ENCODE data around the gene C11orf91. TPM values are rescaled to one million over a fixed set of nuclear protein-coding genes. Genes with fewer than 3 reads are reported as not detected.
"Not testable (repeated sequence)": the region's sequence is repeated elsewhere in the genome, so short reads cannot be mapped to it uniquely, and the experiment has no call there.

Gene C11orf91
- total RNA-seq, 1 donor from 2014 or later: not detected

DNA sequence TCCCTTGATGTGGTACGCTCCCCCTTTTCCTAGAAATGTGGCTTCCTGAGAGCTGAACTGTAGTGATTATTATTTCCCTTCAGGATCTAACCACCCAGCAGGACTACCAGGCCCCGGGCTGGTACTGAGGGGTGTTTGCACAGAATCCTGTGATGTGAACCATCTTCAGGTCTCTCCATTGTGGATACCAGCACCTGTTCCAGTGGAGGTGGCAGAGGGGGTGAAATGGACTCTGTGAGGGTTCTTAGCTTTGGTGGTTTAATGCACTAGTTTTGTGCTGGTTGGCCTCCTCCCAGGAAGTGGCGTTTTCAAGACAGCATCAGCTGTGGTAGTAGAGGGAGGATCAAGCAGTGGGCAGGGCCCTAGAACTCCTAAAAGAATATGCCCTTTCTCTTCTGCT is 18.6 kb downstream of the C11orf91 start:
- Histone ChIP-seq H3K79me2 (ENCODE audit: low read depth) (no peaks in the 10 kb centered on the region), H3K9me3 (ENCODE audit: low read depth) (no peaks in the 10 kb centered on the region), H2AFZ (replicated peaks) (no peak overlapping the region), H3K27me3 (no peaks in the 10 kb centered on the region), H3K9ac (no peak overlapping the region), H3K27ac (no peak overlapping the region), H3F3A (ENCODE audit: low read depth) (peaks cover 15% of the 10 kb centered on the region), H4K20me1 (ENCODE audit: low read depth) (no peaks in the 10 kb centered on the region), H3K4me1 (peaks cover 20% of the 10 kb centered on the region), H3K36me3 (no peaks in the 10 kb centered on the region), H3K4me2 (no peak overlapping the region), H3K4me3 (no peak overlapping the region)
- H3K27me3 Mint-ChIP-seq (ENCODE audit: insufficient read depth, low read depth): peaks cover 4% of the 10 kb centered on the region
- H3K9me3 Mint-ChIP-seq: peaks cover 14% of the 10 kb centered on the region
- peaks cover 16% of the 10 kb centered on the region for H3K4me1 Mint-ChIP-seq
- H3K27ac Mint-ChIP-seq: no peak overlapping the region
- H3K4me3 Mint-ChIP-seq: no peak overlapping the region
- TF ChIP-seq EZH2 (IDR thresholded peaks at IDR 0.05): no peak
- TF ChIP-seq EZH2phosphoT487 (IDR thresholded peaks at IDR 0.05): no peak
- TF ChIP-seq, protein P1, sequence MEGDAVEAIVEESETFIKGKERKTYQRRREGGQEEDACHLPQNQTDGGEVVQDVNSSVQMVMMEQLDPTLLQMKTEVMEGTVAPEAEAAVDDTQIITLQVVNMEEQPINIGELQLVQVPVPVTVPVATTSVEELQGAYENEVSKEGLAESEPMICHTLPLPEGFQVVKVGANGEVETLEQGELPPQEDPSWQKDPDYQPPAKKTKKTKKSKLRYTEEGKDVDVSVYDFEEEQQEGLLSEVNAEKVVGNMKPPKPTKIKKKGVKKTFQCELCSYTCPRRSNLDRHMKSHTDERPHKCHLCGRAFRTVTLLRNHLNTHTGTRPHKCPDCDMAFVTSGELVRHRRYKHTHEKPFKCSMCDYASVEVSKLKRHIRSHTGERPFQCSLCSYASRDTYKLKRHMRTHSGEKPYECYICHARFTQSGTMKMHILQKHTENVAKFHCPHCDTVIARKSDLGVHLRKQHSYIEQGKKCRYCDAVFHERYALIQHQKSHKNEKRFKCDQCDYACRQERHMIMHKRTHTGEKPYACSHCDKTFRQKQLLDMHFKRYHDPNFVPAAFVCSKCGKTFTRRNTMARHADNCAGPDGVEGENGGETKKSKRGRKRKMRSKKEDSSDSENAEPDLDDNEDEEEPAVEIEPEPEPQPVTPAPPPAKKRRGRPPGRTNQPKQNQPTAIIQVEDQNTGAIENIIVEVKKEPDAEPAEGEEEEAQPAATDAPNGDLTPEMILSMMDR (IDR thresholded peaks at IDR 0.05): no peak
- no peak for DNase-seq (ENCODE audit: low spot score)
- H3K36me3 Mint-ChIP-seq: peaks cover 6% of the 10 kb centered on the region

DNA sequence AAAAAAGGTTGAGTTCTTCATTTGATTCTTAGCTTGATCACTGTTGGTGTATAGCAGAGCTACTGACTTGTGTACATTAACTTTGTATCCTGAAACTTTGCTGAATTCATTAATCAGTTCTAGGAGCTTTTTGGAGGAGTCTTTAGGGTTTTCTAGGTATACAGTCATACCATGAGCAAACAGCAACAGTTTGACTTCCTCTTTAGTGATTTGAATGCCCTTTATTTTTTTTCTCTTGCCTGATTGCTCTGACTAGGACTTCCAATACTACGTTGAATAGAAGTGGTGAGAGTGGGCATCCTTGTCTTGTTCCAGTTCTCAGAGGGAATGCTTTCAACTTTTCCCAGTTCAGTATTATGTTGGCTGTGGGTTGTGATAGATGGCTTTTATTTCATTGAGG is 22.0 kb downstream of the C11orf91 start:
- H2AFZ ChIP-seq (replicated peaks); H3K4me3 Mint-ChIP-seq; H3K4me2 ChIP-seq; H3K27me3 Mint-ChIP-seq (ENCODE audit: insufficient read depth, low read depth); H3K27ac Mint-ChIP-seq; H3K9me3 ChIP-seq (ENCODE audit: low read depth); H3K4me1 Mint-ChIP-seq; H3K36me3 Mint-ChIP-seq; H3K4me1 ChIP-seq; H3K27me3 ChIP-seq; H3K36me3 ChIP-seq; H3K9ac ChIP-seq; DNase-seq (ENCODE audit: low spot score); H3K79me2 ChIP-seq (ENCODE audit: low read depth); H3K4me3 ChIP-seq; H3K27ac ChIP-seq; H4K20me1 ChIP-seq (ENCODE audit: low read depth); H3F3A ChIP-seq (ENCODE audit: low read depth): not testable (repeated sequence)
- H3K9me3 Mint-ChIP-seq: peaks cover 14% of the 10 kb centered on the region

DNA sequence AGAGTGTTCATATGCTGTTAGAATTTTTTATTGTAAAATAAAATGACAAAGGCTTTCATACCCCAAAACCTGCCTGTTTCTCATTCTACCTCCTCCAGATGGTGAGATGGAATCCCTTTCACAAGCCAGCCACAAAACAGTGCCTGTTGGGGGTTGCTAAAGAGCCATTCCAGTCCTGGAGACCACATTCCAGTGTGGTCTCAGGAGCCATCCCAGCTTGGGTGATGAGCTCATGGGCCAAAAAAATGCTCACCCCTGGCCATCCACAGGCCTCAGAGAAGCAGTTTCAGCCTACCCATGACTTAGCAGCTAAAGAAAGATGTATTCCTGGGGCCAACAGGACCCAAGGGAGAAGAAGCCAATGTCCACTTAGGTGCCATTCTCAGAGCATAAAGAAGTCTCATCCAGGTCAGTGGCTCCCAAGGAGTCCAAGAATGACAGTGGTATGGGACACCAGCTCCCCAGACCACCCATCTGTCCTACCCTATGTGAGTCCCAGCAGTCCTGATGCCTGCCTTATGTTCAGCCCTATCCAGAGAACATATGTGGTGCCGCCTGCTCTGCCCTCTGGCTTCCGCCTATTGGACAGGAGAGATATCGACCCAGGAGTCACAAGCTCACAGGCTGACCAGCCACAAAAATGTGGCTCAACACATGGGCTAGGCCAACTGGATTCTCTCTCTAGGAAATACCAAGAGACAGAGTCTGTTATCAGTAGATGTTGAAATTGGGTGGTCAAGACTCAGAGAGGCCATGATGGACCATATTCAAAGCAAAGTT is 26.4 kb downstream of the C11orf91 start:
- Histone ChIP-seq H3K9me3 (ENCODE audit: low read depth) (no peaks in the 10 kb centered on the region), H3K27ac (no peak overlapping the region), H3K9ac (no peak overlapping the region), H3K79me2 (ENCODE audit: low read depth) (no peaks in the 10 kb centered on the region), H3K4me3 (no peak overlapping the region), H3K27me3 (no peaks in the 10 kb centered on the region), H3K4me1 (no peaks in the 10 kb centered on the region), H3F3A (ENCODE audit: low read depth) (no peaks in the 10 kb centered on the region), H2AFZ (replicated peaks) (no peak overlapping the region), H3K4me2 (no peak overlapping the region), H3K36me3 (no peaks in the 10 kb centered on the region), H4K20me1 (ENCODE audit: low read depth) (no peaks in the 10 kb centered on the region)
- H3K4me3 Mint-ChIP-seq: no peak overlapping the region
- H3K27ac Mint-ChIP-seq: no peak overlapping the region
- peaks cover 14% of the 10 kb centered on the region for H3K9me3 Mint-ChIP-seq
- peaks cover 23% of the 10 kb centered on the region for H3K4me1 Mint-ChIP-seq
- peaks cover 2% of the 10 kb centered on the region for H3K27me3 Mint-ChIP-seq (ENCODE audit: insufficient read depth, low read depth)
- no peak for DNase-seq (ENCODE audit: low spot score)
- no peak for TF ChIP-seq EZH2phosphoT487 (IDR thresholded peaks at IDR 0.05)
- TF ChIP-seq, protein P1 (IDR thresholded peaks at IDR 0.05): no peak
- no peak for TF ChIP-seq EZH2 (IDR thresholded peaks at IDR 0.05)
- H3K36me3 Mint-ChIP-seq: peaks cover 6% of the 10 kb centered on the region

DNA sequence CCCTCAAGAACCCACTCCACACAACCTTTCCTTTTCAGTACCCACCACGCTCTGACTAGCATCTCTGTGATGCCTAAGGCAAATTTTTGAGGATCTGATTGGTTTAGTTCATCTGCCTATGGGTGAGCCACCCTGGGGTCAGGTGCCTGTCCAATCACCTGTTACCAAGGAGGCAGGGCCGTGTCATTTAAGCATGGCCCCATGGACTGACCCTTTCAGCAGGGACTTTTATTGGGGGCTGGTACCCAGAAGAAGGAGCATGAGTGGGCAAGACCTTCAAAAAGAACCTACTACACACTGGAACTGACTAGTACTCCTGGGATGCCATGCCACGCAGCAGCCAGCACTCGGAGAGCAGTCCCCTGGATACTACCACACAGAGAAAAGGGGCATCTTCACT is 28.4 kb downstream of the C11orf91 start:
- Histone ChIP-seq H2AFZ (replicated peaks) (no peak overlapping the region), H3F3A (ENCODE audit: low read depth) (no peaks in the 10 kb centered on the region), H3K4me3 (no peak overlapping the region), H3K9ac (no peak overlapping the region), H3K4me2 (no peak overlapping the region), H3K27ac (no peak overlapping the region), H3K79me2 (ENCODE audit: low read depth) (no peaks in the 10 kb centered on the region), H3K27me3 (no peaks in the 10 kb centered on the region), H3K4me1 (peaks cover 6% of the 10 kb centered on the region), H3K36me3 (no peaks in the 10 kb centered on the region), H4K20me1 (ENCODE audit: low read depth) (no peaks in the 10 kb centered on the region), H3K9me3 (ENCODE audit: low read depth) (no peaks in the 10 kb centered on the region)
- peaks cover 1% of the 10 kb centered on the region for H3K9me3 Mint-ChIP-seq
- H3K27ac Mint-ChIP-seq: no peak overlapping the region
- H3K4me1 Mint-ChIP-seq: peaks cover 37% of the 10 kb centered on the region
- DNase-seq (ENCODE audit: low spot score): no peak
- H3K4me3 Mint-ChIP-seq: no peak overlapping the region
- H3K27me3 Mint-ChIP-seq (ENCODE audit: insufficient read depth, low read depth): no peaks in the 10 kb centered on the region
- TF ChIP-seq EZH2 (IDR thresholded peaks at IDR 0.05) (no peak), EZH2phosphoT487 (IDR thresholded peaks at IDR 0.05) (no peak)
- TF ChIP-seq, protein P1 (IDR thresholded peaks at IDR 0.05): no peak
- peaks cover 2% of the 10 kb centered on the region for H3K36me3 Mint-ChIP-seq

Measured in neural progenitor cell (in vitro differentiated cells).